ENCODE results near the gene TM4SF4. TPM values are rescaled to one million over a fixed set of nuclear protein-coding genes. Genes with fewer than 3 reads are reported as not detected.

Gene TM4SF4
- total RNA-seq, 1 experiment from 2014 or later: 1.4 TPM

DNA sequence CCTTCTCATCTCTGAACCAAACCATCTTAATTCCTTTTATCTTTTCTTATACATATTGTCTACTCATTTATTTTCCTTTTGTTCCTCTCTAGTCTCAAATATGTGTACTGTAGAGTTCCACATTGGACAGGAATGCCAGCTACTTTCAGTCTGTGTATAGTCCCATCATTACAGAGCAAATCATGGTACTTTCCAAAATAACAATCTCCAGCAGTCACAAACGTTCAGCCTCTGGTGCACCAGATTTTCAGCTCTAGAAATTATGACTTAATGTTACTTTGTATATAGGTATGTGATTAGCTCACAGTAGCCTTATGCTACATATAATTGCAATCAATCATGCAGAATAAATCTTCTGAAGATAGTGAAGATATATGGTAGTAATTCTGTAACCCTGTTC, 32.5 kb upstream of the TM4SF4 start (continued):
- TF ChIP-seq, protein P1, sequence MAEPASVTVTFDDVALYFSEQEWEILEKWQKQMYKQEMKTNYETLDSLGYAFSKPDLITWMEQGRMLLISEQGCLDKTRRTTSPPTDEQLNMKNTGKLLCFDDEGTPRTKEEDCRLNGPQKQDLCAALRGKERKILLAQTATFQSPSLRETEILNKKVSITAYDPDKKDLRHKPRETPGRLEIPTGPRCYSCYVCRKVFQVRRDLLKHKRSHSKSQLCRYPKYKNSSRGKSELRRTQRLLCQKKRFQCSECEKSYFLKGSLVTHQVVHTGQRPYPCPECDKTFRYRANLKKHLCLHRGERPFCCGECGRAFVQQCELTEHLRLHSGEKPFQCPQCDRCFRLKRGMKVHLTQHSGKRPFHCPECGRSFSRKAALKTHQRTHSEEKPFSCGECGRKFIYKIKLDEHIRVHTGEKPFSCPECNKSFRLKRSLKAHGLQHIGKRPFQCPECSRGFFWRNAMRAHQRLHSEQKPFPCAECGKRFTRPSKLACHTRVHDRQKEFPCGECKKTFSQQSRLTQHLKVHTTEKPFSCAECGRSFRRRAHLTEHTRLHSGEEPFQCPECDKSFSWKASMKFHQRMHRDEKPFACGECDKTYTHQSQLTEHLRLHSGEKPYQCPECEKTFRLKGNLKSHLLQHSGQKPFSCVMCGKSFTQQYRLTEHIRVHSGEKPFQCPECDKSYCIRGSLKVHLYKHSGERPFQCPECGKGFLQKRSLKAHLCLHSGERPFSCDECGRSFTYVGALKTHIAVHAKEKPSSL (CRISPR knock-in tag; conservative IDR thresholded peaks at IDR 0.05): no peak

DNA sequence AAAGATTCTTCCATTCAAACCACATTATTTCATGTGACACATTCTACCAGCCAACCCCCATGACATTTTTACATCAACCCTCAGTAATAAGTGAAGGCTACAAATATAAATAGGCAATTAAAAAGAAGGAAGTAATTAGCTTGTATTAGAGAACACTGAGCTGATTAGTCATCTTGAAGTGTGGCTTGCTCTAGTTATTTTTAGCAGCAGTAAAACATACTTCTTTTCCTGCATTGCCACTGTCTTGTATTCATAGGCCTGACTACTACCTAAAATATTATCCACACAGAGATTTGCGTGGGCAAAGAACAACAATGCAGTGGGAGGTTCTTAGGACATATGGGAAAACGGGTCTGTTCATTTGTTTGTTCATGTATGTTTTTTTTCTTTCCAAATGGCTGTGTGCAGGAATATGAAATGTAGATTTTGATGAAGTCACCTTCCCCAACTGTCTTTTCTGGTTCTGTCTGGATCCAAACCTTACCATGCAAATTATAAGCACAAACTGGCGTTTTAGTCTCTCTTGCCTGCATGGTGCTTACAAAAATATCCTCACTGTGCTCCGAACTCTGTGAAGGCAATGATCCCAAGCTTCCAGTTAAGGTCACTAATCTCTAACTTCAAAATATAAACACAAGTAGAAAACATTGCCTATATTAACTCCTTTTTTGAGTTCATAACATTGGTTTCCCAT, 31.5 kb upstream of the TM4SF4 start:
- Mint-ChIP-seq H3K9me3 (peaks cover 3% of the 10 kb centered on the region; the same call in 1 of the 2 replicates), H3K36me3 (no peaks in the 10 kb centered on the region), H3K4me1 (0 out of 2 replicates have a peak, but pooled peaks cover 3% of the 10 kb centered on the region), H3K27me3 (ENCODE audit: low read depth) (no peaks in the 10 kb centered on the region), H3K27ac (no peak overlapping the region), H3K4me3 (no peak overlapping the region)
- ChIA-PET CTCF (no interaction called here), POLR2A (interaction anchor here (0.7 kb wide), 1 partner anchor 294 kb away, joined by 4 read pairs; no protein-coding TSS in a partner anchor)
- no peak for ATAC-seq
- DNase-seq (ENCODE audit: low spot score): no peak
- TF ChIP-seq ZNF396 (CRISPR knock-in tag; IDR thresholded peaks at IDR 0.05; ENCODE audit: borderline replicate concordance) (no peak), ZNF671 (CRISPR knock-in tag; IDR thresholded peaks at IDR 0.05) (no peak), SMAD3 (CRISPR knock-in tag; IDR thresholded peaks at IDR 0.05; ENCODE audit: borderline replicate concordance) (no peak), IRF2 (CRISPR knock-in tag; IDR thresholded peaks at IDR 0.05; ENCODE audit: borderline replicate concordance, low read depth) (no peak), SP1 (CRISPR knock-in tag; conservative IDR thresholded peaks at IDR 0.05) (no peak), TEAD4 (CRISPR knock-in tag; IDR thresholded peaks at IDR 0.05) (no peak), FOXP1 (CRISPR knock-in tag; IDR thresholded peaks at IDR 0.05; ENCODE audit: borderline replicate concordance) (no peak), NFATC4 (CRISPR knock-in tag; IDR thresholded peaks at IDR 0.05) (no peak), GABPB1 (CRISPR knock-in tag; IDR thresholded peaks at IDR 0.05) (no peak)
- TF ChIP-seq, protein P2, sequence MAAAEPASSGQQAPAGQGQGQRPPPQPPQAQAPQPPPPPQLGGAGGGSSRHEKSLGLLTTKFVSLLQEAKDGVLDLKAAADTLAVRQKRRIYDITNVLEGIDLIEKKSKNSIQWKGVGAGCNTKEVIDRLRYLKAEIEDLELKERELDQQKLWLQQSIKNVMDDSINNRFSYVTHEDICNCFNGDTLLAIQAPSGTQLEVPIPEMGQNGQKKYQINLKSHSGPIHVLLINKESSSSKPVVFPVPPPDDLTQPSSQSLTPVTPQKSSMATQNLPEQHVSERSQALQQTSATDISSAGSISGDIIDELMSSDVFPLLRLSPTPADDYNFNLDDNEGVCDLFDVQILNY (CRISPR knock-in tag; IDR thresholded peaks at IDR 0.05): no peak
- TF ChIP-seq, protein P3, sequence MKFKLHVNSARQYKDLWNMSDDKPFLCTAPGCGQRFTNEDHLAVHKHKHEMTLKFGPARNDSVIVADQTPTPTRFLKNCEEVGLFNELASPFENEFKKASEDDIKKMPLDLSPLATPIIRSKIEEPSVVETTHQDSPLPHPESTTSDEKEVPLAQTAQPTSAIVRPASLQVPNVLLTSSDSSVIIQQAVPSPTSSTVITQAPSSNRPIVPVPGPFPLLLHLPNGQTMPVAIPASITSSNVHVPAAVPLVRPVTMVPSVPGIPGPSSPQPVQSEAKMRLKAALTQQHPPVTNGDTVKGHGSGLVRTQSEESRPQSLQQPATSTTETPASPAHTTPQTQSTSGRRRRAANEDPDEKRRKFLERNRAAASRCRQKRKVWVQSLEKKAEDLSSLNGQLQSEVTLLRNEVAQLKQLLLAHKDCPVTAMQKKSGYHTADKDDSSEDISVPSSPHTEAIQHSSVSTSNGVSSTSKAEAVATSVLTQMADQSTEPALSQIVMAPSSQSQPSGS (CRISPR knock-in tag; IDR thresholded peaks at IDR 0.05; ENCODE audit: borderline replicate concordance, low read depth): no peak
- TF ChIP-seq, protein P4, sequence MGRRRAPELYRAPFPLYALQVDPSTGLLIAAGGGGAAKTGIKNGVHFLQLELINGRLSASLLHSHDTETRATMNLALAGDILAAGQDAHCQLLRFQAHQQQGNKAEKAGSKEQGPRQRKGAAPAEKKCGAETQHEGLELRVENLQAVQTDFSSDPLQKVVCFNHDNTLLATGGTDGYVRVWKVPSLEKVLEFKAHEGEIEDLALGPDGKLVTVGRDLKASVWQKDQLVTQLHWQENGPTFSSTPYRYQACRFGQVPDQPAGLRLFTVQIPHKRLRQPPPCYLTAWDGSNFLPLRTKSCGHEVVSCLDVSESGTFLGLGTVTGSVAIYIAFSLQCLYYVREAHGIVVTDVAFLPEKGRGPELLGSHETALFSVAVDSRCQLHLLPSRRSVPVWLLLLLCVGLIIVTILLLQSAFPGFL (CRISPR knock-in tag; IDR thresholded peaks at IDR 0.05; ENCODE audit: borderline replicate concordance): no peak

DNA sequence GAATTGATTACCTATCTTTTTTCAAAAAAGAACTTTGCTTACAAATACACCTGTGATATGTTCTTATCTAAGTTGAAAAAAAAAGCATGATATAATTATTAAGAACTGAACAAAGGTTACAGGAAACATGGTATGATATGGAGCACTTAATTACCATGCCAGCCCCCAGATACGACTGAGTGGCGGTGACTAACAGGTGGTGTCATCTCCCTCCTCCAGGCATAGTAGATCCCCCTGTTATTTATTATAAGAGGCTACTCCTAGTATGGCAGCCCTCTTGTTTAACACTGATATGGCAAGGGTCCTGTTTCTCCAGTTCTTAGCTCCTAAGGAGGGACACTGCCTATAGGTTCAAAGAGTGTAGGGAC, 31.0 kb upstream of the TM4SF4 start:
- POLR2A ChIA-PET: no interaction called here
- Mint-ChIP-seq H3K27ac (no peak overlapping the region), H3K36me3 (no peaks in the 10 kb centered on the region), H3K4me1 (0 out of 2 replicates have a peak, but pooled peaks cover 3% of the 10 kb centered on the region), H3K9me3 (peaks cover 3% of the 10 kb centered on the region; the same call in 1 of the 2 replicates), H3K4me3 (no peak overlapping the region), H3K27me3 (ENCODE audit: low read depth) (no peaks in the 10 kb centered on the region)
- DNase-seq (ENCODE audit: low spot score): no peak
- CTCF ChIA-PET: no interaction called here
- ATAC-seq: no peak
- TF ChIP-seq, protein P5, sequence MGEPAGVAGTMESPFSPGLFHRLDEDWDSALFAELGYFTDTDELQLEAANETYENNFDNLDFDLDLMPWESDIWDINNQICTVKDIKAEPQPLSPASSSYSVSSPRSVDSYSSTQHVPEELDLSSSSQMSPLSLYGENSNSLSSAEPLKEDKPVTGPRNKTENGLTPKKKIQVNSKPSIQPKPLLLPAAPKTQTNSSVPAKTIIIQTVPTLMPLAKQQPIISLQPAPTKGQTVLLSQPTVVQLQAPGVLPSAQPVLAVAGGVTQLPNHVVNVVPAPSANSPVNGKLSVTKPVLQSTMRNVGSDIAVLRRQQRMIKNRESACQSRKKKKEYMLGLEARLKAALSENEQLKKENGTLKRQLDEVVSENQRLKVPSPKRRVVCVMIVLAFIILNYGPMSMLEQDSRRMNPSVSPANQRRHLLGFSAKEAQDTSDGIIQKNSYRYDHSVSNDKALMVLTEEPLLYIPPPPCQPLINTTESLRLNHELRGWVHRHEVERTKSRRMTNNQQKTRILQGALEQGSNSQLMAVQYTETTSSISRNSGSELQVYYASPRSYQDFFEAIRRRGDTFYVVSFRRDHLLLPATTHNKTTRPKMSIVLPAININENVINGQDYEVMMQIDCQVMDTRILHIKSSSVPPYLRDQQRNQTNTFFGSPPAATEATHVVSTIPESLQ (CRISPR knock-in tag; IDR thresholded peaks at IDR 0.05): no peak
- no peak for TF ChIP-seq NR2C2 (CRISPR knock-in tag; IDR thresholded peaks at IDR 0.05)
- TF ChIP-seq, protein P6, sequence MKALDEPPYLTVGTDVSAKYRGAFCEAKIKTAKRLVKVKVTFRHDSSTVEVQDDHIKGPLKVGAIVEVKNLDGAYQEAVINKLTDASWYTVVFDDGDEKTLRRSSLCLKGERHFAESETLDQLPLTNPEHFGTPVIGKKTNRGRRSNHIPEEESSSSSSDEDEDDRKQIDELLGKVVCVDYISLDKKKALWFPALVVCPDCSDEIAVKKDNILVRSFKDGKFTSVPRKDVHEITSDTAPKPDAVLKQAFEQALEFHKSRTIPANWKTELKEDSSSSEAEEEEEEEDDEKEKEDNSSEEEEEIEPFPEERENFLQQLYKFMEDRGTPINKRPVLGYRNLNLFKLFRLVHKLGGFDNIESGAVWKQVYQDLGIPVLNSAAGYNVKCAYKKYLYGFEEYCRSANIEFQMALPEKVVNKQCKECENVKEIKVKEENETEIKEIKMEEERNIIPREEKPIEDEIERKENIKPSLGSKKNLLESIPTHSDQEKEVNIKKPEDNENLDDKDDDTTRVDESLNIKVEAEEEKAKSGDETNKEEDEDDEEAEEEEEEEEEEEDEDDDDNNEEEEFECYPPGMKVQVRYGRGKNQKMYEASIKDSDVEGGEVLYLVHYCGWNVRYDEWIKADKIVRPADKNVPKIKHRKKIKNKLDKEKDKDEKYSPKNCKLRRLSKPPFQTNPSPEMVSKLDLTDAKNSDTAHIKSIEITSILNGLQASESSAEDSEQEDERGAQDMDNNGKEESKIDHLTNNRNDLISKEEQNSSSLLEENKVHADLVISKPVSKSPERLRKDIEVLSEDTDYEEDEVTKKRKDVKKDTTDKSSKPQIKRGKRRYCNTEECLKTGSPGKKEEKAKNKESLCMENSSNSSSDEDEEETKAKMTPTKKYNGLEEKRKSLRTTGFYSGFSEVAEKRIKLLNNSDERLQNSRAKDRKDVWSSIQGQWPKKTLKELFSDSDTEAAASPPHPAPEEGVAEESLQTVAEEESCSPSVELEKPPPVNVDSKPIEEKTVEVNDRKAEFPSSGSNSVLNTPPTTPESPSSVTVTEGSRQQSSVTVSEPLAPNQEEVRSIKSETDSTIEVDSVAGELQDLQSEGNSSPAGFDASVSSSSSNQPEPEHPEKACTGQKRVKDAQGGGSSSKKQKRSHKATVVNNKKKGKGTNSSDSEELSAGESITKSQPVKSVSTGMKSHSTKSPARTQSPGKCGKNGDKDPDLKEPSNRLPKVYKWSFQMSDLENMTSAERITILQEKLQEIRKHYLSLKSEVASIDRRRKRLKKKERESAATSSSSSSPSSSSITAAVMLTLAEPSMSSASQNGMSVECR (CRISPR knock-in tag; IDR thresholded peaks at IDR 0.05; ENCODE audit: borderline replicate concordance): no peak
- TF ChIP-seq CBFB (CRISPR knock-in tag; IDR thresholded peaks at IDR 0.05; ENCODE audit: low read depth): no peak
- no peak for TF ChIP-seq JAZF1 (CRISPR knock-in tag; IDR thresholded peaks at IDR 0.05)
- no peak for TF ChIP-seq ZNF423 (CRISPR knock-in tag; IDR thresholded peaks at IDR 0.05)
